AG04450 (cell line): Measurements from ENCODE around the gene GPR155. TPM values are rescaled to one million over a fixed set of nuclear protein-coding genes. Genes with fewer than 3 reads are reported as not detected.

Source experiments
- CTCF ChIA-PET: fragments of 300-600, 350-600 bp; formaldehyde crosslinking; extraction: SDS; loops from one replicate; lab custom pipeline; 2022; ENCODE audit warnings: antibody characterized with exemption, inconsistent platforms; lab: Charles Lee
- POLR2A ChIA-PET: fragments of 350-600 bp; formaldehyde crosslinking; extraction: SDS; loops from one replicate; lab custom pipeline; 2021; ENCODE audit warnings: antibody characterized with exemption, inconsistent platforms; lab: Yijun Ruan, JAX
- DNase-seq: peaks from one replicate; pipeline ENCODE4 v3.0.0-alpha.2; 2011; ENCODE audit warnings: low read depth, low spot score
- H3K27ac ChIP-seq: one replicate; pipeline ENCODE4 v1.5.1; 2012; ENCODE audit warnings: low read depth, low read length, control low read depth
- H3K27me3 ChIP-seq: one replicate; pipeline ENCODE4 v1.6.0; 2012; ENCODE audit warnings: low read length; ENCODE audit not compliant: control insufficient read depth, insufficient read depth
- H3K4me3 ChIP-seq: 2 replicates; pipeline ENCODE4 v1.5.1; 2011; ENCODE audit warnings: mild to moderate bottlenecking, low read depth, low read length, control low read depth
- H3K9me3 ChIP-seq: 2 replicates; pipeline ENCODE4 v1.5.1; 2012; ENCODE audit warnings: low read length; ENCODE audit not compliant: control insufficient read depth, insufficient read depth
- CTCF ChIP-seq: IDR thresholded peaks from 2 replicates; pipeline ENCODE4 v1.5.1; 2011; ENCODE audit warnings: low read depth, low read length, control low read depth, inconsistent platforms
- polyA plus RNA-seq: library from polyadenylated mRNA; depleted of rRNA; stranded (reverse); fragments of >200 nt; gene quantifications from 2 replicates; pipeline ENCODE4 v1.2.3, GENCODE V29; 2011

The GPR155 gene
- polyA plus RNA-seq, 1 experiment = 5.4 TPM

GRCh38 chr2:174527959-174528358 lies 41.1 kb upstream of the GPR155 start:
- no peak for DNase-seq
- Histone ChIP-seq H3K27me3 (peaks cover 11% of the 10 kb centered on the region), H3K9me3 (no peaks in the 10 kb centered on the region), H3K27ac (no peak overlapping the region), H3K4me3 (no peak overlapping the region)
- no peak for TF ChIP-seq CTCF
- POLR2A ChIA-PET = no interaction called here
- CTCF ChIA-PET = interaction anchor here (1.3 kb wide), 1 partner anchor 65 kb away, joined by 4 read pairs; no protein-coding TSS in a partner anchor

- CTCF ChIA-PET = interaction anchor here (1.3 kb wide), 1 partner anchor 64 kb away, joined by 4 read pairs; no protein-coding TSS in a partner anchor
- no peak overlapping the region for H3K4me3 ChIP-seq
- H3K27ac ChIP-seq = no peak overlapping the region
- no peak for TF ChIP-seq CTCF
- POLR2A ChIA-PET = no interaction called here
- H3K27me3 ChIP-seq = peaks cover 11% of the 10 kb centered on the region
- no peak for DNase-seq
- no peaks in the 10 kb centered on the region for H3K9me3 ChIP-seq
Observed at GRCh38 chr2:174527101-174527721, 40.4 kb upstream of the GPR155 start.

- peaks cover 20% of the 10 kb centered on the region for H3K27me3 ChIP-seq
- no peak for TF ChIP-seq CTCF
- POLR2A ChIA-PET = no interaction called here
- no peak overlapping the region for H3K4me3 ChIP-seq
- H3K27ac ChIP-seq = no peak overlapping the region
- H3K9me3 ChIP-seq = no peaks in the 10 kb centered on the region
- CTCF ChIA-PET = interaction anchor here (7.0 kb wide), 1 partner anchor 62 kb away, joined by 61 read pairs; no protein-coding TSS in a partner anchor
- DNase-seq = no peak
Observed at GRCh38 chr2:174524527-174524926, 37.7 kb upstream of the GPR155 start.

- no peak for DNase-seq
- Histone ChIP-seq H3K27ac (no peak overlapping the region), H3K9me3 (no peaks in the 10 kb centered on the region), H3K27me3 (peaks cover 20% of the 10 kb centered on the region), H3K4me3 (no peak overlapping the region)
- POLR2A ChIA-PET = no interaction called here
- TF ChIP-seq CTCF = peak; percentile 40
- CTCF ChIA-PET = interaction anchor here (1.0 to 7.0 kb wide), 3 partner anchors 10 to 60 kb away, joined by 3 to 61 read pairs (median 3); no protein-coding TSS in a partner anchor
Observed at GRCh38 chr2:174522553-174522952, 35.7 kb upstream of the GPR155 start.

- CTCF ChIA-PET = interaction anchor here (7.0 kb wide), 1 partner anchor 56 kb away, joined by 61 read pairs; no protein-coding TSS in a partner anchor
Observed at GRCh38 chr2:174518395-174518794, 31.6 kb upstream of the GPR155 start.

More at GRCh38 chr2:174518395-174518794, 31.6 kb upstream of the GPR155 start:
- Histone ChIP-seq H3K27ac (no peak overlapping the region), H3K27me3 (peaks cover 12% of the 10 kb centered on the region), H3K4me3 (no peak overlapping the region), H3K9me3 (no peaks in the 10 kb centered on the region)
- no peak for TF ChIP-seq CTCF
- DNase-seq = no peak
- POLR2A ChIA-PET = no interaction called here
